ENCODE data around the gene ADAMTS1.
"Not testable (repeated sequence)": the region's sequence is repeated elsewhere in the genome, so short reads cannot be mapped to it uniquely, and the experiment has no call there.

ADAMTS1 gene

GRCh38 chr21:26845066-26845758, at the start of gene ADAMTS1:
ADAMTS1 (minus strand) TSS chr21:26845409; CDS start chr21:26844954, 455 bp downstream.
- no peak for DNase-seq (ENCODE audit: low spot score)

GRCh38 chr21:26892151-26892550, 46.9 kb upstream of the ADAMTS1 start:
- DNase-seq (ENCODE audit: low spot score) = no peak

- DNase-seq (ENCODE audit: low spot score) = no peak
These were observed 43.7 kb upstream of the ADAMTS1 start for GRCh38 chr21:26888931-26889330.

GRCh38 chr21:26888256-26888655, 43.0 kb upstream of the ADAMTS1 start:
- no peak for DNase-seq (ENCODE audit: low spot score)

- no peak for DNase-seq (ENCODE audit: low spot score)
These were observed 42.0 kb upstream of the ADAMTS1 start for GRCh38 chr21:26887251-26887650.

GRCh38 chr21:26884436-26884835, 39.2 kb upstream of the ADAMTS1 start:
- DNase-seq (ENCODE audit: low spot score) = no peak

- no peak for DNase-seq (ENCODE audit: low spot score)
These were observed 38.6 kb upstream of the ADAMTS1 start for GRCh38 chr21:26883768-26884167.

- DNase-seq (ENCODE audit: low spot score) = no peak
These were observed 36.5 kb upstream of the ADAMTS1 start for GRCh38 chr21:26881504-26882228.

- DNase-seq (ENCODE audit: low spot score) = no peak
These were observed 31.8 kb upstream of the ADAMTS1 start for GRCh38 chr21:26877018-26877417.

- DNase-seq (ENCODE audit: low spot score) = no peak
These were observed 29.1 kb upstream of the ADAMTS1 start for GRCh38 chr21:26874347-26874746.

GRCh38 chr21:26865857-26866256, 20.6 kb upstream of the ADAMTS1 start:
- DNase-seq (ENCODE audit: low spot score) = no peak

GRCh38 chr21:26856871-26857350, 11.7 kb upstream of the ADAMTS1 start:
- DNase-seq (ENCODE audit: low spot score) = not testable (repeated sequence)

- DNase-seq (ENCODE audit: low spot score) = not testable (repeated sequence)
These were observed 9.5 kb upstream of the ADAMTS1 start for GRCh38 chr21:26854695-26855094.

- DNase-seq (ENCODE audit: low spot score) = no peak
These were observed 7.2 kb upstream of the ADAMTS1 start for GRCh38 chr21:26852423-26852822.

GRCh38 chr21:26851109-26851944, 6.1 kb upstream of the ADAMTS1 start:
- no peak for DNase-seq (ENCODE audit: low spot score)

GRCh38 chr21:26850116-26850643, 5.0 kb upstream of the ADAMTS1 start:
- no peak for DNase-seq (ENCODE audit: low spot score)

GRCh38 chr21:26849428-26850115, 4.4 kb upstream of the ADAMTS1 start:
- no peak for DNase-seq (ENCODE audit: low spot score)

GRCh38 chr21:26847921-26848320, 2.7 kb upstream of the ADAMTS1 start:
- no peak for DNase-seq (ENCODE audit: low spot score)

GRCh38 chr21:26847002-26847401, 1.8 kb upstream of the ADAMTS1 start:
- DNase-seq (ENCODE audit: low spot score) = no peak

GRCh38 chr21:26846036-26846931, 1.1 kb upstream of the ADAMTS1 start:
- DNase-seq (ENCODE audit: low spot score) = no peak

GRCh38 chr21:26845759-26846035, 488 bp upstream of the ADAMTS1 start:
- DNase-seq (ENCODE audit: low spot score) = no peak
